MCF 10A (cell line): Measurements from ENCODE around the gene ATG12. TPM values are rescaled to one million over a fixed set of nuclear protein-coding genes. Genes with fewer than 3 reads are reported as not detected.

ENCODE experiments used
- BruUV-seq: library from RNA; stranded (reverse); fragments of 400-500 nt; replicated peaks from 2 replicates; lab custom pipeline; 2021; lab: Mats Ljungman, UMichigan
- CTCF ChIA-PET: fragments of 300-600 bp; sonication (Branson Sonifier 250); formaldehyde crosslinking; extraction: SDS; loops from one replicate; lab custom pipeline; 2021; ENCODE audit warnings: antibody characterized with exemption, inconsistent platforms; lab: Yijun Ruan, JAX
- POLR2A ChIA-PET: fragments of 300-600, 350-650 bp; sonication (Branson Sonifier 250); formaldehyde crosslinking; extraction: SDS; loops from one replicate; lab custom pipeline; 2020; ENCODE audit warnings: antibody characterized with exemption, inconsistent platforms; lab: Yijun Ruan, JAX
- DNase-seq: peaks from one replicate; pipeline ENCODE4 v3.0.0-alpha.2; 2018; ENCODE audit not compliant: unreplicated experiment
- H3K27ac Mint-ChIP-seq: one replicate; pipeline ENCODE4 v1.8.0; 2022; ENCODE audit warnings: mild to moderate bottlenecking, low read depth, mixed read lengths; ENCODE audit not compliant: unreplicated experiment
- H3K27me3 Mint-ChIP-seq: one replicate; pipeline ENCODE4 v1.8.0; 2022; ENCODE audit warnings: mixed read lengths; ENCODE audit not compliant: insufficient read depth, unreplicated experiment
- H3K36me3 Mint-ChIP-seq: one replicate; pipeline ENCODE4 v1.8.0; 2022; ENCODE audit warnings: mild to moderate bottlenecking, moderate library complexity, mixed read lengths; ENCODE audit not compliant: insufficient read depth, unreplicated experiment
- H3K4me1 Mint-ChIP-seq: one replicate; pipeline ENCODE4 v1.8.0; 2022; ENCODE audit warnings: mixed read lengths; ENCODE audit not compliant: insufficient read depth, unreplicated experiment
- H3K4me3 Mint-ChIP-seq: one replicate; pipeline ENCODE4 v1.8.0; 2022; ENCODE audit warnings: mild to moderate bottlenecking, moderate library complexity, mixed read lengths; ENCODE audit not compliant: unreplicated experiment
- H3K9me3 Mint-ChIP-seq: one replicate; pipeline ENCODE4 v1.8.0; 2022; ENCODE audit warnings: mixed read lengths; ENCODE audit not compliant: unreplicated experiment
- intact Hi-C: fragments of 100-400 bp; cut with micrococcal nuclease; formaldehyde crosslinking; loops from 2 replicates; pipeline ENCODE4 v1.14.1; 2022
- total RNA-seq: library from RNA; stranded (reverse); gene quantifications from 2 replicates; pipeline ENCODE4 v1.2.3, GENCODE V29; 2022
- TF ChIP-seq, protein P1 (sequence below): fragments of 200-600 bp; IDR thresholded peaks from one replicate; pipeline ENCODE4 v1.8.0; 2022; ENCODE audit warnings: antibody characterized with exemption, mild to moderate bottlenecking; ENCODE audit not compliant: unreplicated experiment

The ATG12 gene
- total RNA-seq, 1 experiment from 2014 or later: 42.6 TPM

DNA sequence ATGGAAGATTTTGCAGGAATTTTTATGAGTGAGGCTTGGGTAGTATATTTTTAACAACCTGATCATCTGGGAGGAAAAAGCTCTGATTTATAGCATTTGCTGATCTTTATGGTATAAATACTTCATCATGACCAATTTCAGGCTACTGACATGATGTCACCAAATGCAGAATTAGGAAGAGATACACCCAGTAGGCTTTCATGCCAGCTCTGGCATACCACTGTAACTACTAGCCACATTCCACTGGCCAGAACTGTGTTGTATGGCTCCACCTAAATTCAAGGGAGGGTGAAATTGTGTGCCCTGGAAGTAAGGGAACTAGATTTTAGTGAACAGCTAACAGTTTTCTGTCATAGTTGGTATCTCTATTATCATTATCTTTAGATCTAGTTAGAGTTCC, 18.0 kb upstream of the ATG12 start:
- ChIA-PET CTCF (interaction anchor here (0.6 to 1.6 kb wide), 6 partner anchors 10 to 537 kb away, joined by 3 to 5 read pairs (median 3); no protein-coding TSS in a partner anchor), POLR2A (interaction anchor here (0.7 to 1.5 kb wide), 7 partner anchors 12 to 55 kb away, joined by 3 to 6 read pairs (median 4); partner anchors contain the start of genes AP3S1 and ATG12)
- Mint-ChIP-seq H3K9me3 (peaks cover 9% of the 10 kb centered on the region), H3K4me3 (no peak overlapping the region), H3K27ac (no peak overlapping the region), H3K4me1 (peaks cover 38% of the 10 kb centered on the region), H3K27me3 (no peaks in the 10 kb centered on the region), H3K36me3 (no peaks in the 10 kb centered on the region)
- TF ChIP-seq, protein P1, sequence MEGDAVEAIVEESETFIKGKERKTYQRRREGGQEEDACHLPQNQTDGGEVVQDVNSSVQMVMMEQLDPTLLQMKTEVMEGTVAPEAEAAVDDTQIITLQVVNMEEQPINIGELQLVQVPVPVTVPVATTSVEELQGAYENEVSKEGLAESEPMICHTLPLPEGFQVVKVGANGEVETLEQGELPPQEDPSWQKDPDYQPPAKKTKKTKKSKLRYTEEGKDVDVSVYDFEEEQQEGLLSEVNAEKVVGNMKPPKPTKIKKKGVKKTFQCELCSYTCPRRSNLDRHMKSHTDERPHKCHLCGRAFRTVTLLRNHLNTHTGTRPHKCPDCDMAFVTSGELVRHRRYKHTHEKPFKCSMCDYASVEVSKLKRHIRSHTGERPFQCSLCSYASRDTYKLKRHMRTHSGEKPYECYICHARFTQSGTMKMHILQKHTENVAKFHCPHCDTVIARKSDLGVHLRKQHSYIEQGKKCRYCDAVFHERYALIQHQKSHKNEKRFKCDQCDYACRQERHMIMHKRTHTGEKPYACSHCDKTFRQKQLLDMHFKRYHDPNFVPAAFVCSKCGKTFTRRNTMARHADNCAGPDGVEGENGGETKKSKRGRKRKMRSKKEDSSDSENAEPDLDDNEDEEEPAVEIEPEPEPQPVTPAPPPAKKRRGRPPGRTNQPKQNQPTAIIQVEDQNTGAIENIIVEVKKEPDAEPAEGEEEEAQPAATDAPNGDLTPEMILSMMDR: no peak
- no peak for DNase-seq
- BruUV-seq: no TSS peak
- intact Hi-C loops: no loop called here

DNA sequence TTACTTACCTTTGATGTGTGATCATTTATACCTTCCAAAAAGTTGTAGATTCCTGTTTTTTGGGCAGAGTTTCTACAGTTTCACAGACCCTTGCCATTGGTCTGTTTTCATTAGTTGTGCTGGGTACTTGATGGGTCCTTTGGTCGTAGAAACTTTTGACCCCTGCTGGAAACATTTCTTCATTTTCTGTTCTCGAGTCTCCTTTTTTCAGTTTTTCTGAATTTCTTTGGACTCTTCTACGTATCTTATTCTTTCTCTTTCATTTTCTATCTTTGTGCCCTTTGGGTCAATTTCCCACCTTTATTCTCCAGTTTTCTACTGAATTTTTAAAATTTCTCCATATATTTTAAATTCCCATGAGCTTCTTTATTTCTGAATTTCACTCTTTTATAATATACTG, 17.0 kb upstream of the ATG12 start:
- CTCF ChIA-PET: interaction anchor here (0.9 to 1.6 kb wide), 2 partner anchors 11 to 29 kb away, joined by 4 to 5 read pairs; no protein-coding TSS in a partner anchor
- DNase-seq: no peak
- no TSS peak for BruUV-seq
- Mint-ChIP-seq H3K4me1 (peaks cover 38% of the 10 kb centered on the region), H3K4me3 (no peak overlapping the region), H3K27me3 (no peaks in the 10 kb centered on the region), H3K9me3 (peaks cover 14% of the 10 kb centered on the region), H3K27ac (peak overlapping the region; percentile 89), H3K36me3 (no peaks in the 10 kb centered on the region)
- TF ChIP-seq, protein P1: no peak
- intact Hi-C loops: no loop called here
- POLR2A ChIA-PET: interaction anchor here (0.7 to 2.0 kb wide), 4 partner anchors 11 to 339 kb away, joined by 4 to 7 read pairs (median 4); partner anchors contain the start of genes AP3S1 and ATG12

DNA sequence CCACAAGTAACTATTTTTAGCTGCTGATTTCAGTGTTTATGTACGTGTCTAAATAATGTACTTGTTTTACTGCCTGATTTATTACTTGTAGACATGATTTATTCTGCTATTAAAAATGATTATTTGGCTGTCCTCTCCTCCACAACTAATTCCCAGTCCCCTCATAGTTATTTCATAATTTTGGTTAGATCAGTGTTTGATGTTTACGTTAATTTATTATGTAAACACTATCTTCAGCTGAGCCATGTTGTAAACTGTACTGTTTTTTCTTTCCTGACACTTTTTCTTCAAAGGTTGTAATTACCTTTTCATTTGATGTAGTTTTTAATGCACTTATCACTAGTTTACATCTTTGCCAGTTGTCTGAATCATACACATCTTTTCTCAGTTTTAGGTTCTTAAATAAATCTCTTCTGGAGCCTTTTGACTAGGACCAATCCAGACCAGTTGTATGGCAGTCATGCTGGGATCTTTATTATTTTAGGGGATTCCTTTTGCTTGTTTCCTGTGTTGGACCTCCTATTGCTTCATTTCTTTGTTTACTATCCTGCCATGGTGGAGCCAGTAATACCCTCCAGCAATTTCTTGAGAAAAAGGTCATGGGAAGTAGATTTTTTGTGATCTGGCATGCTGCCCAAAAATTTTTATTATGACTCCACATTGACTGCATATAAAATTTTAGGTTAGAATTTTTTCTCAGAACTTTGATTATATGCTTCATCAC, 16.4 kb upstream of the ATG12 start:
- intact Hi-C loops: no loop called here
- ChIA-PET POLR2A (interaction anchor here (0.9 to 3.1 kb wide), 4 partner anchors 10 to 17 kb away, joined by 5 to 23 read pairs (median 8); partner anchors contain the start of gene ATG12), CTCF (interaction anchor here (1.6 kb wide), 1 partner anchor 30 kb away, joined by 5 read pairs; no protein-coding TSS in a partner anchor)
- Mint-ChIP-seq H3K36me3 (no peaks in the 10 kb centered on the region), H3K4me3 (no peak overlapping the region), H3K9me3 (peaks cover 18% of the 10 kb centered on the region), H3K27ac (peak overlapping the region; percentile 89), H3K27me3 (no peaks in the 10 kb centered on the region), H3K4me1 (peaks cover 38% of the 10 kb centered on the region)
- BruUV-seq: no TSS peak
- peak; percentile 93 for DNase-seq
- TF ChIP-seq, protein P1: no peak

DNA sequence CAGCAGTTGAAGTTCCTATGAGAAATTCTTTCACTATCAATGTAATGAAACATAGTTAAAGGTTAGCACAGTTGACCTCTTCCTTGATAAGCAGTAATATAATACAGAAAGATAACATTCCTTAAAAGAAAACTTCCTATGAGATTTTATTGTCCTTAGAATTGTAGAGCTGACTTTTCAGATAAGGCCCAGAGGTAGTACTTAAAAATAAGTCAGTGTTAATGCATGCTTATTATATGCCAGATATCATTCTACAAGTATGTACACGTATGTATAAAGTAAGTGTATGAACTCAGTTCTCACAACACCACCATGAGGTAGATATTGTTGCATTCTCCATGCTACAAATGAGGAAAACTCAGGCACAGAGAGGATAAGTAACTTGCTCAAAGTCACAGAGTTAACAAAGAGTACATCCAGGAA, 15.7 kb upstream of the ATG12 start:
- DNase-seq: no peak
- no TSS peak for BruUV-seq
- ChIA-PET CTCF (no interaction called here), POLR2A (interaction anchor here (0.9 to 3.1 kb wide), 4 partner anchors 10 to 17 kb away, joined by 5 to 23 read pairs (median 8); partner anchors contain the start of gene ATG12)
- H3K27me3 Mint-ChIP-seq: no peaks in the 10 kb centered on the region
- H3K9me3 Mint-ChIP-seq: peaks cover 18% of the 10 kb centered on the region
- TF ChIP-seq, protein P1: no peak
- intact Hi-C loops: no loop called here
- no peak overlapping the region for H3K4me3 Mint-ChIP-seq
- peaks cover 38% of the 10 kb centered on the region for H3K4me1 Mint-ChIP-seq
- peak overlapping the region; percentile 89 for H3K27ac Mint-ChIP-seq
- no peaks in the 10 kb centered on the region for H3K36me3 Mint-ChIP-seq
